CD14-positive monocyte (primary cell): Measurements from ENCODE around the gene NAA60. TPM values are rescaled to one million over a fixed set of nuclear protein-coding genes. Genes with fewer than 3 reads are reported as not detected.

ENCODE experiments used
- DNase-seq, 3 donors: peaks; one replicate each; pipeline ENCODE4 v3.0.0-alpha.2; 2011 to 2022
- H2AFZ ChIP-seq: 2 replicates; pipeline ENCODE4 v1.6.0; 2012; ENCODE audit warnings: mild to moderate bottlenecking, low read depth, low read length, inconsistent platforms; ENCODE audit not compliant: insufficient read depth, poor library complexity, severe bottlenecking
- H3K27ac ChIP-seq, 2 donors: 1 replicate in 1 of 2; 2 replicates in 1 of 2; pipeline ENCODE4 v1.5.1; 2012 to 2013; ENCODE audit warnings: low read length in 2 of 2, control low read depth in 1 of 2, inconsistent platforms in 1 of 2, low read depth in 1 of 2, mild to moderate bottlenecking in 1 of 2
- H3K27me3 ChIP-seq, 2 donors: one replicate each; pipeline versions ENCODE4 v1.6.0 to v1.6.1; 2011 to 2013; ENCODE audit warnings: low read length in 2 of 2; ENCODE audit not compliant: control insufficient read depth in 2 of 2, insufficient read depth in 2 of 2
- H3K36me3 ChIP-seq, 2 donors: replicated peaks in 1 of 2; 1 replicate in 1 of 2; 2 replicates in 1 of 2; pipeline versions ENCODE4 v1.5.1 to v1.6.1; 2012 to 2013; ENCODE audit warnings: low read length in 2 of 2, control low read depth in 1 of 2, inconsistent platforms in 1 of 2, mild to moderate bottlenecking in 1 of 2; ENCODE audit not compliant: insufficient read depth in 2 of 2, control insufficient read depth in 1 of 2
- H3K4me1 ChIP-seq, 2 donors: 1 replicate in 1 of 2; 2 replicates in 1 of 2; pipeline versions ENCODE4 v1.5.1 to v1.6.1; 2012 to 2013; ENCODE audit warnings: low read length in 2 of 2, control low read depth in 1 of 2, inconsistent platforms in 1 of 2, mild to moderate bottlenecking in 1 of 2, moderate library complexity in 1 of 2; ENCODE audit not compliant: insufficient read depth in 2 of 2, control insufficient read depth in 1 of 2
- H3K4me2 ChIP-seq: replicated peaks from 2 replicates; pipeline ENCODE3; 2012; ENCODE audit warnings: low read length, moderate library complexity, mild to moderate bottlenecking; ENCODE audit not compliant: poor library complexity, severe bottlenecking; ENCODE audit errors: extremely low read depth
- H3K4me3 ChIP-seq, 3 experiments: fragments of 200-600 bp in 1 of 3; sonication (generic) in 1 of 3; replicated peaks in 1 of 3; 1 replicate in 2 of 3; 2 replicates in 1 of 3; pipeline ENCODE4 v1.5.1; 2011 to 2013; ENCODE audit warnings: low read length in 3 of 3, mild to moderate bottlenecking in 3 of 3, control low read depth in 2 of 3, low read depth in 2 of 3, inconsistent platforms in 1 of 3, moderate library complexity in 1 of 3
- H3K79me2 ChIP-seq: 2 replicates; pipeline ENCODE4 v1.6.0; 2012; ENCODE audit warnings: mild to moderate bottlenecking, control low read depth, inconsistent platforms, low read length, moderate library complexity; ENCODE audit not compliant: insufficient read depth
- H3K9ac ChIP-seq: 2 replicates; pipeline ENCODE4 v1.6.0; 2017; ENCODE audit warnings: low read length, mild to moderate bottlenecking; ENCODE audit not compliant: insufficient read depth, poor library complexity, severe bottlenecking
- H3K9me3 ChIP-seq, 2 donors: replicated peaks in 1 of 2; 1 replicate in 1 of 2; 2 replicates in 1 of 2; pipeline versions ENCODE4 v1.5.1 to v1.6.1; 2012 to 2013; ENCODE audit warnings: low read length in 2 of 2, control low read depth in 1 of 2; ENCODE audit not compliant: control insufficient read depth in 1 of 2, insufficient read depth in 1 of 2
- H4K20me1 ChIP-seq: 2 replicates; pipeline ENCODE4 v1.6.0; 2012; ENCODE audit warnings: mild to moderate bottlenecking, low read length, control low read depth, moderate library complexity; ENCODE audit not compliant: insufficient read depth
- H3K27ac Mint-ChIP-seq, 7 donors: one replicate each; pipeline ENCODE4 v1.8.0; 2020; ENCODE audit warnings: mild to moderate bottlenecking in 7 of 7, mixed read lengths in 7 of 7, moderate library complexity in 6 of 7, inconsistent platforms in 2 of 7
- H3K27me3 Mint-ChIP-seq, 3 donors: one replicate each; pipeline ENCODE4 v1.8.0; 2021 to 2022; ENCODE audit warnings: low read depth in 3 of 3, mild to moderate bottlenecking in 3 of 3, mixed read lengths in 3 of 3, moderate library complexity in 3 of 3, inconsistent platforms in 1 of 3
- H3K36me3 Mint-ChIP-seq, 2 donors: one replicate each; pipeline ENCODE4 v1.8.0; 2020; ENCODE audit warnings: mixed read lengths in 2 of 2, inconsistent platforms in 1 of 2, mild to moderate bottlenecking in 1 of 2
- H3K4me1 Mint-ChIP-seq: one replicate; pipeline ENCODE4 v1.8.0; 2020; ENCODE audit warnings: mild to moderate bottlenecking, mixed read lengths
- H3K4me3 Mint-ChIP-seq, 2 donors: one replicate each; pipeline ENCODE4 v1.8.0; 2020; ENCODE audit warnings: mild to moderate bottlenecking in 2 of 2, mixed read lengths in 2 of 2, moderate library complexity in 1 of 2
- H3K9me3 Mint-ChIP-seq, 7 donors: one replicate each; pipeline ENCODE4 v1.8.0; 2020 to 2022; ENCODE audit warnings: mixed read lengths in 7 of 7, mild to moderate bottlenecking in 6 of 7, moderate library complexity in 6 of 7, inconsistent platforms in 2 of 7
- CTCF ChIP-seq: fragments of 200-600 bp; IDR thresholded peaks from one replicate; pipeline ENCODE4 v1.8.0; 2022; ENCODE audit warnings: antibody characterized with exemption, mild to moderate bottlenecking
- WGBS: methylation state at CpG from one replicate; pipeline ENCODE4 v1.1.5; 2013; ENCODE audit warnings: missing lambda C conversion rate; ENCODE audit not compliant: insufficient coverage; 5-methylcytosine and 5-hydroxymethylcytosine counted together
- intact Hi-C, 2 donors: fragments of 100-400 bp; cut with micrococcal nuclease; formaldehyde crosslinking; loops; one replicate each; pipeline versions ENCODE4 v1.15.0 to v1.15.1; 2023
- polyA plus RNA-seq, 3 donors: library from polyadenylated mRNA; depleted of rRNA in 1 of 3; unstranded in 2 of 3; stranded (reverse) in 1 of 3; fragments of 300-500 nt in 2 of 3; fragments of >200 nt in 1 of 3; fragmentation: Illumina TruSeq in 2 of 3; gene quantifications; 1 replicate in 2 of 3; 2 replicates in 1 of 3; pipeline ENCODE4 v1.2.3, GENCODE V29; 2012 to 2021

Gene NAA60
- polyA plus RNA-seq, 3 donors: 19.5 to 48.8 (median 29.7) TPM

- no peak for TF ChIP-seq CTCF
- H3K27me3 Mint-ChIP-seq: peaks cover 0 to 2% (median 0%) of the 10 kb centered on the region in 3 donors
- intact Hi-C loops: loop anchor here (1.0 to 5.0 kb wide), 5 partner anchors 36 to 118 kb away; partner anchors contain the start of genes TIGD7 (in 1 of the 2), ZNF263 (in 1 of the 2) and ZNF75A (in 1 of the 2)
- peak within 1 kb of the TSS; percentile 88 for H3K9ac ChIP-seq
- H3K4me2 ChIP-seq: peak within 1 kb of the TSS; percentile 81
- peak within 1 kb of the TSS; percentile 79 to 89 (median 82) for H3K27ac Mint-ChIP-seq
- peaks cover 38 to 57% (median 53%) of the 10 kb centered on the region in 7 donors for H3K9me3 Mint-ChIP-seq
- peaks cover 45 to 46% of the 10 kb centered on the region in 2 donors for H3K9me3 ChIP-seq
- WGBS: under 1% methylated on average over 89 of the region's 95 CpGs
- H3K4me1 ChIP-seq: peaks cover 19 to 30% of the 10 kb centered on the region in 2 donors
- H3K79me2 ChIP-seq: peaks cover 36% of the 10 kb centered on the region
- H3K4me3 ChIP-seq: peak within 1 kb of the TSS; percentile 72 to 90 (median 86)
- peak within 1 kb of the TSS; percentile 85 to 96 for H3K4me3 Mint-ChIP-seq
- peak within 1 kb of the TSS; percentile 98 for H2AFZ ChIP-seq
- peak; percentile 98 to 99 (median 98) for DNase-seq
- no peaks in the 10 kb centered on the region for H3K27me3 ChIP-seq
- H3K36me3 ChIP-seq: peaks cover 20 to 53% of the 10 kb centered on the region in 2 donors
- H3K4me1 Mint-ChIP-seq: peaks cover 25% of the 10 kb centered on the region
- H3K27ac ChIP-seq: peak within 1 kb of the TSS; percentile 39 to 80
- H4K20me1 ChIP-seq: no peaks in the 10 kb centered on the region
- H3K36me3 Mint-ChIP-seq: peaks cover 52 to 61% of the 10 kb centered on the region in 2 donors
These were observed 42.4 kb upstream of the NAA60 start, which contains the start of the genes ZNF174 and ZSCAN32 for GRCh38 chr16:3400779-3401688. Gene ZNF174, plus strand, starts transcription at chr16:3401215. Its CDS starts 790 bp downstream, at chr16:3402005. Gene ZSCAN32, minus strand, starts transcription at chr16:3401004. Its CDS starts 3,447 bp downstream, at chr16:3397557.

GRCh38 chr16:3401719-3402397, 41.6 kb upstream of the NAA60 start:
- H3K27me3 Mint-ChIP-seq: peaks cover 0 to 2% (median 0%) of the 10 kb centered on the region in 3 donors
- Histone ChIP-seq H3K4me2 (peak overlapping the region; percentile 81), H3K27ac (peak overlapping the region; percentile 15 to 80), H3K4me3 (peak overlapping the region; percentile 72 to 90 (median 86)), H3K9me3 (peaks cover 41 to 45% of the 10 kb centered on the region in 2 donors), H2AFZ (peak overlapping the region; percentile 98), H3K79me2 (peaks cover 29% of the 10 kb centered on the region), H3K4me1 (peaks cover 19 to 30% of the 10 kb centered on the region in 2 donors), H3K9ac (peak overlapping the region; percentile 88), H4K20me1 (no peaks in the 10 kb centered on the region), H3K27me3 (no peaks in the 10 kb centered on the region), H3K36me3 (peaks cover 21 to 53% of the 10 kb centered on the region in 2 donors)
- peaks cover 39 to 56% (median 53%) of the 10 kb centered on the region in 7 donors for H3K9me3 Mint-ChIP-seq
- DNase-seq: no peak
- peaks cover 25% of the 10 kb centered on the region for H3K4me1 Mint-ChIP-seq
- peak overlapping the region in 5 of 7 donors; percentile 32 to 85 (median 46) for H3K27ac Mint-ChIP-seq
- H3K4me3 Mint-ChIP-seq: peak overlapping the region; percentile 85 to 96
- peaks cover 52 to 61% of the 10 kb centered on the region in 2 donors for H3K36me3 Mint-ChIP-seq
- 56% methylated on average over 15 of the region's 17 CpGs for WGBS
- intact Hi-C loops: loop anchor here (1.0 to 5.0 kb wide), 5 partner anchors 35 to 119 kb away; partner anchors contain the start of genes TIGD7 (in 1 of the 2), ZNF263 (in 1 of the 2) and ZNF75A (in 1 of the 2)
- TF ChIP-seq CTCF: no peak
